ENCODE measurements around the gene SURF4. TPM values are rescaled to one million over a fixed set of nuclear protein-coding genes. Genes with fewer than 3 reads are reported as not detected.

Gene SURF4
- total RNA-seq, 1 donor from 2014 or later = 169 TPM

DNA sequence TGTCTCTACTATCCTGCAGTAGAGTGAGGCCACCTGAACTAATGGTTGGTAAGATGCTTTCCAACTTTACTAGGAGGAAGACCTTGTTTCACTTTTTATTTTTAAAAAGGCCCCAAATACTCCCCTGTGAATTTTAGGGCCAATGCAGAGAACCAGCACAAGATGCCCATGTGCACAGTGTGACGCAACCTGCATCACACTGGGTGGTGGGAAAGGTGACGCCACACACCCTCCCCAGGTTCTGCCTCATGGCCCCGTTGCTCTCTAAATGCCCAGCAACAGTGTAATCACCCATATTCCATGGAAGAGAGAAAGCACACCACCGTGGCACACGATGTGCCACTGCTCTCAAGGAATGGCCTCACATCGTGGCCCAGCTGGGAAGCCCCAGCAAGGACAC, 6.4 kb downstream of the SURF4 start:
- peaks cover 6% of the 10 kb centered on the region for H3K27me3 Mint-ChIP-seq (ENCODE audit: unreplicated experiment)
- H3K27ac Mint-ChIP-seq (ENCODE audit: unreplicated experiment) = no peak overlapping the region
- H3K4me1 Mint-ChIP-seq (ENCODE audit: unreplicated experiment) = peaks cover under 1% of the 10 kb centered on the region
- peaks cover 25% of the 10 kb centered on the region for H3K36me3 Mint-ChIP-seq (ENCODE audit: low read depth, unreplicated experiment)
- DNase-seq (ENCODE audit: low spot score) = no peak
- H3K4me3 Mint-ChIP-seq (ENCODE audit: unreplicated experiment) = no peak overlapping the region
- no peaks in the 10 kb centered on the region for H3K9me3 Mint-ChIP-seq (ENCODE audit: unreplicated experiment)
- TF ChIP-seq, protein P1, sequence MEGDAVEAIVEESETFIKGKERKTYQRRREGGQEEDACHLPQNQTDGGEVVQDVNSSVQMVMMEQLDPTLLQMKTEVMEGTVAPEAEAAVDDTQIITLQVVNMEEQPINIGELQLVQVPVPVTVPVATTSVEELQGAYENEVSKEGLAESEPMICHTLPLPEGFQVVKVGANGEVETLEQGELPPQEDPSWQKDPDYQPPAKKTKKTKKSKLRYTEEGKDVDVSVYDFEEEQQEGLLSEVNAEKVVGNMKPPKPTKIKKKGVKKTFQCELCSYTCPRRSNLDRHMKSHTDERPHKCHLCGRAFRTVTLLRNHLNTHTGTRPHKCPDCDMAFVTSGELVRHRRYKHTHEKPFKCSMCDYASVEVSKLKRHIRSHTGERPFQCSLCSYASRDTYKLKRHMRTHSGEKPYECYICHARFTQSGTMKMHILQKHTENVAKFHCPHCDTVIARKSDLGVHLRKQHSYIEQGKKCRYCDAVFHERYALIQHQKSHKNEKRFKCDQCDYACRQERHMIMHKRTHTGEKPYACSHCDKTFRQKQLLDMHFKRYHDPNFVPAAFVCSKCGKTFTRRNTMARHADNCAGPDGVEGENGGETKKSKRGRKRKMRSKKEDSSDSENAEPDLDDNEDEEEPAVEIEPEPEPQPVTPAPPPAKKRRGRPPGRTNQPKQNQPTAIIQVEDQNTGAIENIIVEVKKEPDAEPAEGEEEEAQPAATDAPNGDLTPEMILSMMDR (IDR thresholded peaks at IDR 0.05; ENCODE audit: unreplicated experiment) = no peak

DNA sequence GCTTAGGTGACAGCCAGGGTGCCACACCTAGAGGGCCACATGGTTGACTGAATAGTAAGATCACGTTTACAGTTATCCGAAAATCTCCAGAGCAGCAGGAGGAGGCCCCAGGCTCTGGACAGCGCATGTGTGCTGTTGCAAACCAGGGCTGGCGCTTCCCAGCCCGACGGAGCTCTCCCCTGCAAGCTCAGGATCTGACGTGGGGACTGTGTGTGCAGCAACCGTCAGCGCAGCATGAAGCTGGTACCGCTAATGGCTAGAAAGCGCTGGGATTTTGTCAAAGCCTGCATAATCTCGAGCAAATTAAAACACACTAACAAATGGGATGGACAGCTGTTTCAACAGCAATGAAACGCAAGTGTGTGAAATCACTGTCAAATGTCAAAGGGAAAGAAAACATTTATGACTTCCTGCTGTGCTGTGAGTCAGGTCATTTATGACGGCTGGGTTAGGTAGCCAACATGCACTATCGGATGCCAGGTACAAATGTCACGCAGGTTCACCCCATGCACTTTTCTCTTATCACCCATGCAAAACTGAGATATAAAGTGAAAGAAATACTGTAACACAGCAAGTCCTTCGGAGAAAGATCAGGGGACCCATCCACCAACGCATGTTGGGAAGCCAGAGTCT, 7.5 kb downstream of the SURF4 start:
- Mint-ChIP-seq H3K4me1 (ENCODE audit: unreplicated experiment) (no peaks in the 10 kb centered on the region), H3K27ac (ENCODE audit: unreplicated experiment) (no peak overlapping the region), H3K36me3 (ENCODE audit: low read depth, unreplicated experiment) (peaks cover 33% of the 10 kb centered on the region), H3K9me3 (ENCODE audit: unreplicated experiment) (no peaks in the 10 kb centered on the region), H3K27me3 (ENCODE audit: unreplicated experiment) (peaks cover 7% of the 10 kb centered on the region), H3K4me3 (ENCODE audit: unreplicated experiment) (no peak overlapping the region)
- no peak for DNase-seq (ENCODE audit: low spot score)
- TF ChIP-seq, protein P1 (IDR thresholded peaks at IDR 0.05; ENCODE audit: unreplicated experiment) = no peak

DNA sequence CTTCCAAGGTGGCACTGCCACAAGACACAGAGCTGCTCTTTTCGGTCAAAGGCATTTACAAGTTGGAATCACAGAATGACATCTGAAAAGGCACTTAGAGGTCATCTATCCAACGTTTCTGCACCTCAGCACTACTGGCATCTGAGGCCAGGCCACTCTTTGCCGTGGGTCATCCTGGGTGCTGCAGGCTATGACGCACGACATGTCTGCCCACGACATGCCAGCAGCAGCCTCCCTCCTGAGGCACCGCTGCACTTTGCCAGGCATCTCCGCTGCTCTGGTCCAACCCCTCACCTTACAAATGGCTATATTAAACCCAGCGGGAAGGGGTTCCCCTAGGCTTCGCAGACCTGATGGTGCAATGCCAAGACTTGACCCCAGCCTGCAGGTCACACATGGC, 8.1 kb downstream of the SURF4 start:
- no peak for DNase-seq (ENCODE audit: low spot score)
- peaks cover 7% of the 10 kb centered on the region for H3K27me3 Mint-ChIP-seq (ENCODE audit: unreplicated experiment)
- no peak overlapping the region for H3K27ac Mint-ChIP-seq (ENCODE audit: unreplicated experiment)
- H3K36me3 Mint-ChIP-seq (ENCODE audit: low read depth, unreplicated experiment) = peaks cover 38% of the 10 kb centered on the region
- H3K9me3 Mint-ChIP-seq (ENCODE audit: unreplicated experiment) = no peaks in the 10 kb centered on the region
- TF ChIP-seq, protein P1 (IDR thresholded peaks at IDR 0.05; ENCODE audit: unreplicated experiment) = no peak
- no peaks in the 10 kb centered on the region for H3K4me1 Mint-ChIP-seq (ENCODE audit: unreplicated experiment)
- H3K4me3 Mint-ChIP-seq (ENCODE audit: unreplicated experiment) = no peak overlapping the region

DNA sequence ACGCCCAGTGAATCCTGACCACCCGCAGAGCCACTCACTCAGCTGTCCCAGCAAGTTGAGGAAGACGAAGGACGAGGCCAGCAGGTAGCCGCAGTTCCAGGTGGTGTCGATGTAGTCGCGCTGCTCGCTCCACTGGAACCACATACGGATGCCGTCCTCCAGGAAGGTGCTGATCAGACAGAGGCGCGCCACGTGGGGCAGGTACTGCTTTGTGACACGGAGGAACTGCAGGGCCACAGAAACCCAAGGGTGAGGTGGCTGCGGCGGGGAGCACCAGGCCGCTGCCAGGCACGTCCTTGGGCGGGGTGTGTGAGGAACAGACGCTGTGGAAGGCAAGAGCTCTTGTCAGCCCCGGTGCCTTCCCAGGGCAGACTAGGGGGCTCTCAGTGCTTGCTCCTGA, 8.6 kb downstream of the SURF4 start:
- Mint-ChIP-seq H3K9me3 (ENCODE audit: unreplicated experiment) (no peaks in the 10 kb centered on the region), H3K36me3 (ENCODE audit: low read depth, unreplicated experiment) (peaks cover 40% of the 10 kb centered on the region), H3K27me3 (ENCODE audit: unreplicated experiment) (peaks cover 7% of the 10 kb centered on the region), H3K27ac (ENCODE audit: unreplicated experiment) (no peak overlapping the region), H3K4me1 (ENCODE audit: unreplicated experiment) (no peaks in the 10 kb centered on the region), H3K4me3 (ENCODE audit: unreplicated experiment) (no peak overlapping the region)
- TF ChIP-seq, protein P1 (IDR thresholded peaks at IDR 0.05; ENCODE audit: unreplicated experiment) = no peak
- no peak for DNase-seq (ENCODE audit: low spot score)

DNA sequence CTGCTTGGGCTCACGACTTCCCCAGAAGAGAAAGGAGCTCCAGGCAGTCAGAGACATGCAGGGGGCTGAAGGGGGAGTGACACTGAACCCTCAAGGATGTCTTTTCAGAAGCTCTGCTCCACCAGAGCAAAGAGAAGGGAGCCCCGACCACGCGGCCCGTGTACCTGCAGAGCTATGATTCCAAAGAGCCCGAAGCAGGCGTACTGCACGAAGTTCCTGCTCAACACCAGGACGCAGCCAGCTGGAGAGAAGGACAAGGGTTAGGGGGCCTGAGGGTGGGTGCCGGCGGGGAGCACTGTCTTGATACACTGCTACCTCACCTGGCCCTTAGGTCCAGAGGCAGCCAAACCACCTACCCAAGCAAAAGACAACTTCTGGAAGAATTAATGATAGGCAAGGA, 9.4 kb downstream of the SURF4 start:
- Mint-ChIP-seq H3K27me3 (ENCODE audit: unreplicated experiment) (peaks cover 7% of the 10 kb centered on the region), H3K4me3 (ENCODE audit: unreplicated experiment) (no peak overlapping the region), H3K9me3 (ENCODE audit: unreplicated experiment) (no peaks in the 10 kb centered on the region), H3K36me3 (ENCODE audit: low read depth, unreplicated experiment) (peaks cover 42% of the 10 kb centered on the region), H3K4me1 (ENCODE audit: unreplicated experiment) (no peaks in the 10 kb centered on the region), H3K27ac (ENCODE audit: unreplicated experiment) (no peak overlapping the region)
- DNase-seq (ENCODE audit: low spot score) = no peak
- TF ChIP-seq, protein P1 (IDR thresholded peaks at IDR 0.05; ENCODE audit: unreplicated experiment) = no peak

Measured in endothelial cell (in vitro differentiated cells).